ENCODE measurements around the gene PTK6.
A peak's percentile ranks its signal among the peaks of the same experiment; 100 is the strongest.

Gene PTK6

GRCh38 chr20:63557481-63557891 is 20.3 kb upstream of the PTK6 start:
- DNase-seq (ENCODE audit: low read depth, low spot score), result no peak

- DNase-seq (ENCODE audit: low read depth, low spot score), result no peak
Measured at GRCh38 chr20:63556873-63557478, 19.8 kb upstream of the PTK6 start.

GRCh38 chr20:63555661-63556381 is 18.6 kb upstream of the PTK6 start:
- no peak for DNase-seq (ENCODE audit: low read depth, low spot score)

- DNase-seq (ENCODE audit: low read depth, low spot score), result no peak
Measured at GRCh38 chr20:63554361-63555278, 17.4 kb upstream of the PTK6 start.

- peak; percentile 61 for DNase-seq (ENCODE audit: low read depth, low spot score)
Measured at GRCh38 chr20:63553933-63554290, 16.7 kb upstream of the PTK6 start, which contains the start of gene FNDC11. Gene FNDC11 (plus strand): TSS chr20:63554159. CDS start chr20:63555664, 1,505 bp downstream.

GRCh38 chr20:63553251-63553932 is 16.2 kb upstream of the PTK6 start:
- peak; percentile 91 for DNase-seq (ENCODE audit: low read depth, low spot score)

- DNase-seq (ENCODE audit: low read depth, low spot score), result no peak
Measured at GRCh38 chr20:63552481-63553249, 15.5 kb upstream of the PTK6 start.

GRCh38 chr20:63551068-63551467 is 13.9 kb upstream of the PTK6 start:
- DNase-seq (ENCODE audit: low read depth, low spot score), result no peak

GRCh38 chr20:63549679-63550282 is 12.6 kb upstream of the PTK6 start:
- DNase-seq (ENCODE audit: low read depth, low spot score), result no peak

DNA sequence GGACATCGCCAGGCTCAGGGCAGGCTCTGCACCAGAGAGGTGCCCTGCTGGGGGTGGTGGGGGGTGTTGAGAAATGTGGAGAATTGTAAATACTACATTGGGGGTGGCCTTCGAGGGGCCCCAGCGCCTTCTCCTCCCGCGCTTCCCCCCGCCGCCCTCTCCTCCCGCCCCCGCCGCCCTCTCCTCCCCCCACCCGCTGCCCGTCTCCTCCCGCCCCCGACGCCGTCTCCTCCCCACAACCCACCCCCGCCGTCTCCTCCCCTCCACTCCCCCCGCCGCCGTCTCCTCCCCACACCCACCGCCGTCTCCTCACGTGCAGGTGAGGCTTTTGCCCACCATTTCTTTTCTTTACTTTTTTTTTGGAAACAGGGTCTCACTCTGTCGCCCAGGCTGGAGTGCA is 11.8 kb upstream of the PTK6 start:
- no peak for DNase-seq (ENCODE audit: low read depth, low spot score)

- DNase-seq (ENCODE audit: low read depth, low spot score), result no peak
Measured at GRCh38 chr20:63548542-63548941, 11.4 kb upstream of the PTK6 start.

GRCh38 chr20:63547725-63548480 is 10.7 kb upstream of the PTK6 start, which contains the start of gene SRMS:
Gene SRMS (minus strand): TSS chr20:63547749. CDS start chr20:63547463, 286 bp downstream.
- DNase-seq (ENCODE audit: low read depth, low spot score), result no peak

DNA sequence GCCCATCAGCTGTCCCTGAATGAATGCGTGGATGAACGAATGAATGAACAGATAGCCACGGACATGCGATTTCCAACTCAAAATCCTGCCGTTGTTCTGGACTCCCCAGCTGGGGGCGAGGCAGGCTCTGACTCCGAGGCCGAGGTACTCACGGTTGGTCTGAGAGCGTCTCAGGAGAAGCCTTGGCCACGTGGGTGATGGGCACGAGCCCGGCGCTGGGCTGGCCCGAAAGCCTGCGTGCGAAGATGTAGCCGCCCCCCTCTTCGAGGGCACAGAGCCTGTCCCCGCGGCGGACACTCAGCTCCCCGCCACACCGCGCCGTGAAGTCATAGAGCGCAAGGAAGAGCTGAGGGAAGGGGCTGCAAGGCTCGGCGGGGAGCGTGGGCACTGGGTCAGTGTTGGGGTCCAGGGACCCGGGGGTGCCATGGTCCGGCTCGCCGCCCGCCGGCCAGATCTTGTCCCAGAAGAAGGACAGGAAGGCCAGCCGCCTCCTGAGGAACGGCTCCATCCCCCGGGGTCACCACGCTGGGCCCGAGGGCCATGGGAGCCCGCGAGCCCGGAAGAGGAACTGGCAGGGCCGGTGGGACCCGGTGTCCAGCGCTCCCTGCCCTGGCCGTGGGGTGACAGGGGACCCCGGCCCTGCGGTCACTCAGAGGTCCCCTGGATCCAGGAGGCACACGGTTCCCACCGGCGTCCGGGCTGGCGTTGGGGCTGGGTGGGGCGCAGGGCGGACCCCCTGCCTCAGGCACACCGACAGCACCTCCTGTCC is 10.0 kb upstream of the PTK6 start:
- DNase-seq (ENCODE audit: low read depth, low spot score), result no peak

DNA sequence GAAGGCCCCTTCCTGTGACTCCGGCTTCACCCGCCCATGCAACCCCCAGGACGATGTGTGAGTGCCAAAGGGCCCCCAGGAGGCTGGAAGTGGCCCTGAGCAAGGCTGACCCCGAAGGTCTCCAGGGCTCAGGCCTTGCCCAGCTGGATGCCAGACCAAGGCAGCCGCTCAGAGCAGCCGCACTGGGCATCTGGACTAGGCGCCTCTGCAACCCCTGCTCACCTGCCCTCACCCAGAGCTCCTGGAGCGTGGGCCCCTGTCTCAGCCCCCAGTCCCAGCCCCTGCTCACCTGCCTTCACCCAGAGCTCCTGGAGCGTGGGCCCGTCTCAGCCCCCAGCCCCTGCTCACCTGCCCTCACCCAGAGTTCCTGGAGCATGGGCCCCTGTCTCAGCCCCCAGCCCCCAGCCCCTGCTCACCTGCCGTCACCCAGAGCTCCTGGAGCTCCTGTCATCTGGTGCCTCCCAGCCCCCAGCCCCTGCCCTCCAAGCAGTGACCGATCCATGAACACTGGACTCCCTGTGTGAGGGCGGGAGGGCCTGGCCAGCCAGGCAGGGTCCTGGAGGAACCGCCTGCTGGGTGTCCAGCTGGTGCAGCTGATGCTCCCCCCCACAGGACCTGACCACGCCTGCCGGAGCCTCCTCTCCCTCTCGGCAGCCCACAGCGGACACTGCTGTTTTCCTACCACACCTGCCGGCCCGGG is 9.2 kb upstream of the PTK6 start:
- no peak for DNase-seq (ENCODE audit: low read depth, low spot score)

DNA sequence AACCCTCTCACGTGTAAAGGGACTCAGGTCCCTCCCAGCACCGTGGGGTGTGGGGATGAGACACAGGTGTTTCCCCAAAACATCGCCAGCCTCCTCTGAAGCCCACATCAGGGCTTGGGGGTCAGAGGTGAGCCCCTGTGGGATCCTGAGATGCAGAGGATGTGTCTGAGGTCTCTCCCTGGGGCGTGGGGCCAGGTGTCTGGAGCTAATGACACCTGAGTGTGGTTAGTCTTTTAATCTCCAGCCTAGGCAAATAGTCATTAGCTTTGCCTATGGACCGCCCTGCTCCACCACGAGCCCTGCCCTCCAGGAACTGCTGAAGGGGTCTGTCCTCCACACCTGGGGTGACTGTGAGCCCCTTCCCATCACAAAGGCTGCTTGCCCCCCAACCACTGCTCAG is 8.6 kb upstream of the PTK6 start:
- DNase-seq (ENCODE audit: low read depth, low spot score), result no peak

DNA sequence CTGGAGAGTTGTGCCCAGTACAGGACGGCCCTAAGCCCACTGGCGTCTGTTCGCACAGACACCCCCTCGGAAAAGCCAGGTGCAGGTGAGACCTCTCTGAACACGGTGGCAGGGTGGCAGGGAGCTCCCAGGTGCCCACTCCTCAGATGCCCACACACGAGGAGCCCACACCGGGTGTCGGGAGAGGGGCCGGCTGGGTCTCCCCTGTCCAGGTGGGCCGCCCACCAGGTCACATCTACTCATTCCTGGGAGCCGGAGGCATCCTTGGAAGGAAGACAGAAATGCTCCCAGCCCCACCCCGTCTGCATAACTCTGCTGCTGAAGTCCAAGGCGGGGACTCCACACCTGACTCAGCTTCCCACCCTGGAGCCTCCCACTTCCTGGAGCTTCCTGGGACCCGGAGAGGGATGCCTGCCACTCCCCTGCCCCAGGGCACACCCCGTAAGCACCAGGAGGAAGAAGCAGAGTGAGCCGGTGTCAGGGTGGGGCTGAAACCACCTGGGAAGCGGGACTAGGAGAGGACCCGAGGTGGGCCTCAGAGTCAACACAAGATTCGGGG is 7.9 kb upstream of the PTK6 start:
- DNase-seq (ENCODE audit: low read depth, low spot score), result no peak

GRCh38 chr20:63544241-63544957 is 7.2 kb upstream of the PTK6 start:
- no peak for DNase-seq (ENCODE audit: low read depth, low spot score)
